Tongue (tissue), 2 donors: ENCODE data around the gene L1CAM. TPM values are rescaled to one million over a fixed set of nuclear protein-coding genes. Genes with fewer than 3 reads are reported as not detected.

ENCODE experiments used
- DNase-seq: peaks from one replicate; pipeline ENCODE4 v3.0.0-alpha.2; 2015
- total RNA-seq: library from RNA; depleted of rRNA; stranded (reverse); fragments of >200 nt; gene quantifications from one replicate; pipeline ENCODE4 v1.2.3, GENCODE V29; 2014

L1CAM gene
- total RNA-seq, 1 donor from 2014 or later: 17.5 TPM

DNA sequence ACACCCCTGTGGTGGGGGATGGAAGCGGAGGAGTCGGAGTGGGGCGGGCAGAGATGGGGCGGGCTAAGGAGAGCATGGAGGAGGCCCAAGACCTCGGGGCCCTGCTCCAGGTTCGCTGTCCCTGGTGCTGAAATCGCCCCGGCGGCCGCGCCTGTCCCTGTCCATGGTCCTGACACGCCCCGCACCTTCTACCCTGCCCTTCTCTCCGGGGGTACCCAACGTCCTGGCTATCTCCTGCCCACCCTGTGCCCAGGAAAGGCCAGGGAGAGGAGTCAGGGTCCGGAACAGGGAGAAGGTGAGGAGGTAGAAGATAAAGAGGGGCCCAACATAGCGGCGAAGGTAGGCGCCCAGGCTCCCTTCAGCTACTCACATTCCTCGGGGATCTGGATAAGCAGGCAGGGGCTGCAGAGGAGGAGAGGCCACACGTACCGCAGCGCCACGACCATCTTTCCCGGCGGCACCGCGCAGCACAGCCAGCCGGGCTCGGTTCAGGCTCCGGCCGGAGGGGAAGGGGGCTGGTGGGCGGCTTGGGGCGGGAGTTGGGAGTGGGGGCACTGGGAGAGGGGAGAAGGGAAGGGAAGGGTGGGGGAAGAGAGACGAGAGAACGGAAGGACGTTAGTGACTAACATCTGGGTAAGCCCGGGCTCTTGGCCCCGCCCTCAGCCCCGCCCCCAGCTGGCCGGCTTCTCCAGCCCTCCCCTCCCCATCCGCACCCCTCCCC is 10.4 kb downstream of the L1CAM start:
- DNase-seq: peak; percentile 77

DNA sequence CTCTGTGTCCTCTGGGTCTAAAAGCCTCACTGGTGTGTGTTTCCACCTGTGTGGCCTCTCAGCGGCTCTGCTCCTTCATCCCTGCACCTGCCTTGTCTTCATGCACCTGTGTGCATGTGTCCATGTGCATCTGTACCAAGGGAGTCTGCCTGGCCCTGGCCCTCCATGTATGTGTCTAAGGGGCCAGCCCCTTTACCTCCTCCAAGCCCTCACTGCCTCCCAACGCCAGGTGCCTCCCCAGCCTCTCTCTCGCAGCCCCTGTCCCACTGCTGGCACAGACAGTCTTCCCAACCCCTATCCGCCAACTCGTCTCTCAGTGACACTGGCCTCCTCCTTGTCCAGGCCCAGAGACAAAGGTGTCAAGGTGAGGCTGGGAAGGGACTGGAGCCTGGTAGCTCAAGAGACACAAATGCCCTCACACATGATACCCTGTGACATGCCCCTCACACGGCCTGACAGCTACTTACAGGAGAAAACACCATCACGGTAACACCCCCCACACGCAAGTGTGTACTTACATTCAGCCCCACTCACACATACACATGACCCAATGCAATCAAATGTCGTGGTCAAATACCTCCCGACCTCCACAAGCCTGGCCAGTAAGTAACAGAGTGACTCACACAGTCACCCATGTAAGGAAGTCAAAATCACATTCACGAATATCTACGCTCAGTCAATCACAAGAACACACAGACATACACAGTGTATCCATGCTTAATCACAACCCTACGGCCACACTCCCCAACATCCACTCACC is 11.4 kb downstream of the L1CAM start:
- DNase-seq: no peak

DNA sequence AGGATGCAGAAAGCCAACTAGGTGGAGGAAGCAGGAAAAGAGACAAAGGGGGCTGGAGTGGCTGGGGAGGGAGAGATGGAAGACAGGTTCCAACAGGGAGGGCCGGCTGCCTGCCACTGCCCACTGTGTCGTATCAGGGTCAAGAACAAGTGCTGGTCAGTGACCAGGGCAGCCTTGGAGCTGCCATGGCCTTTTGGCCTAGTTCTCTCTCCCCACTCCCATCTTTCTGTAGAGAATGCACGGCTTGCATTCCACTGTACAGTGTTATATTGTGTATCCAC is 11.9 kb downstream of the L1CAM start:
- DNase-seq: no peak

DNA sequence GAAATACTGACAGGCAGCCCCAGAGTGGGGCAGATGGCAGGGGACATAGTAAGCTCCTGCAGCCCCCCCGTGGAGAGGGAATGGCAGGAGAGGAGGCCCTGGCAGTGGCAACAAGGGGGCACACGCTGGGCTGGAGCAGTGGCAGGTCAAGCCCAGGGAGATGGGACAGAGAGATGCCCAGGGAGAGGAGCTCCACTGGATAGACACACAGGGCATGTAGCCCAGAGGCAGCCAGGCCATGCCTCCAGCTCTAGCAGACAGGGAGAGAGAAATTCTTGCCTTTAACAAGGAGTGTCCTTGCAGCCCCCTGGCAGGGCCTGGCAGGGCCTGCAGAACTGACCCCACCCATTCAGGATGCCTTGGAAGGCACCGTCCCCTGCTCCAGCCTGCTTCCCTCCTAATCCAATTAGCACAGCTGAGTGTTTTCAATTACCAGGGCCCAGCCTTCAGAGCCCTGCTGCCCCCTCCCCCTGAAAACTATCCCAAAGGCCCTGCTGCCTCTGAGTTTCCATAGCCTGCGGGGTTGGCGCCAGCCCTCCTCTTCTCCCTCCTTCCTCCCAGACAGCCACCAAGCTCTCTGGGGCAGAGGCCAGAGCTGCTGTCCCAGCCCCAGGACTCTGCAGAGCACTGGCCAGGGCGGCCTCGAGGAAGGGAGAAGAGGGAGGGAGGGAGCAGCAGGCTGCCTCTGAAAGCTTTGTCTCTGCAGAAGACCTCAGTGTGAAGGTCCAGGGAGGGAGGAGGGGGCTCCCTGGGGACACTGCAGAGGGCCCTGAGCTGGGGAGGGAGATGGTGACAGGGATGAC is 12.5 kb downstream of the L1CAM start:
- DNase-seq: peak; percentile 20

DNA sequence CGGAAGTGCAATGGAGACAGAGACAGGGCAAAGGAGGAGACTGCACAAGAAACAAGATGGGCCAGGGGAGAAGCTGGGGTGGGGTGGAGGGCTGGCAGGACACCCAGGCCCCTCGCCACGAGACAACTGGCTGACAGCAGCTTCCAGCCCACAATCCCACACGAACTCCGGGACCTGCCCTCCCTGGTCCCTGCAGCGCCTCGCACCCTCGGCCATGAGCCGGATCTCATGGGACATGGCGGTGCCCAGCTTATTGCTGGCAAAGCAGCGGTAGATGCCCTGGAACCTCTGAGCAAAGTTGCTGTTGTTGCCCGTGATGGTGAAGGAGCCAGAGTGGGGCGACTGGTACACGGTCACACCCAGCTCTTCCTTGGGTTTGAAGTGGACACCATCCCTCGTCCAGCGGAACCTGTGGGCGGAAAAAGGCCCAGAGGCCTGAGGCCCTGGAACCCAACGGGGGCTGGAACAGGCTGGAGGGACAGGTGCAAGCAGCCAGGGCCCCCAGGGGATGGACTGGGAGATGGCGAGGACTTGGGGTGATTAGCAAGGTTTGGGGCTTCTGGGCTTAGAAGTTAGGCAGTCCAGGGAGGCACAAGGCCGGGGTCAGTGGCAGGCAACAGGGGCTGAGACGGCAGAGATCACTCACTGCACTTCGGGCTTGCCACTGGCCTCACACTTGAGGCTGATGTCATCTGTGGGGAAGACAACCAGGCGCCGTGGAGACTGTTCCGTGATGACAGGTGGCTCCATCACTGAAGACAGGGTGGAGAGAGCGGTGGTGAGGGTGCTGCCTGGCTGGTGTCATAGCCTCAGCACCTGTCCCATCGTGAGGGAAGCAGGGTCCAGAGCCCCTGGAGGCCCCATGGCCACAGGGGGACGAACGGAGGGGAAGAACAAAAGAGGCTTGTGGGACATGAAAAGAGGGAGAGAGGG is 13.8 kb downstream of the L1CAM start:
- DNase-seq: no peak

DNA sequence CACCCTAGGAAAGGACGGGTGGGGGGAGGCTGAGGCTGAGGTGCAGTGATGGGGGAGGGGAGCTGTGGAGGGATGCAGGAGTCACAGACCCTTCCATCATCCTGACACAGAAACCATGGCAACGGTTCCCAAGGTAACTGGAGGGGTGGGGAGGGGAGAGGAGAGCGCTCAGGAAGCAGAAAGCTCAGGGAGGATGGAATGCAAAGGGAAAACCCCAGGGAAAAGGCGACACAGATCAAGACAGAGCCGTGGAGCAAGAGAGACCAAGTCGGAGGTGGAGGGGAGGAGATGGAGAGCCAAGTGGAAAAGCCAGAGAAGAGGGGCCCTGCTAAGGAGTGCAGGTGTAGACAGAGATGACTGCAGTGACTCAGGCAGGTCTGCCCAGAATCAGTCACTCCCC is 14.5 kb downstream of the L1CAM start:
- no peak for DNase-seq

DNA sequence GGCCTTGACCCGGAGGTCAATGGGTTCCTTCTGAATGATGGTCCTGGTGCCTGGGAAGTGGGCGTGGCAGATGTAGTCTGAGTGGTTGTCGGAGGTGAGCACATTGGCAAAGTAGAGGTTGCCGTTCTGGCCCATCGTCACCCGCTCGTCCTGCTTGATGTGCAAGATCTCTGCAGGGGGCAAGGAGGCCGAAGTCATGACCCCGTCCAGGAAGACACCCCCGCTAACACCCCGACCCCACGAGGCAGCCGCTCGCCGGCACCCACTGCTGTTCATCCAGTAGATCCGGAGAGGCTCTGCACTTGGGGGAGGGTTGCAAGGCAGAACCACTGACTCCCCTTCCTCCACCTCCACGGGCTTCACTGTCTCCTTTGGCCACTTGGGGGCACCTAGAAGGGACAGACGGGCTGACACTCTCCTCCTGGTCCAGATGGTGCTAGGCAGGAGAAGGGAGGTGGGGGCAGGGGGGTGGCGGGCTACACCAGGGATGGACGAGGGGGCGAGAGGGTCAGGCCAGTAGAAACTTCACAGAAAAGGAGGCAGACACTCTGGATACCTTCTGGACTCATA is 15.1 kb downstream of the L1CAM start:
- no peak for DNase-seq

DNA sequence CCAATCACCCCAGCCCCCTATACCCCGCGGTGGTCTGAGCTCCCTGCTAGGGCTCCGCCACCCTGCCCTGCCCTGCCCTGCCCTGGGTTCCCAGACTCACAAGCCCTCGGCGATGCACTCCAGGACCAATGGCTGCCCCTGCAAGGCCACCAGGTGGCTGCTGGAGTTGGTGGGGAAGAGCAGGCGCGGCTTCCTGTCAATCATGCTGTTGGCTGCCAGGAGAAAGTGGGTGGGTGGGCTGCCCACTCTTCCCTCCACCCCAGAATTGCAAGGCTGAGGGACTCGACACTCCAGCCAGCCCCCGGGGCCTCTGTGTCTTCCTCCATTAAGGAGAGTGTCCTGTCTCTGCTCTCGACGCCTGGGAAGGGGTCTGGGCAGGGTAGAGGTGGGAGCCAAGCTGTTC is 15.7 kb downstream of the L1CAM start:
- no peak for DNase-seq

DNA sequence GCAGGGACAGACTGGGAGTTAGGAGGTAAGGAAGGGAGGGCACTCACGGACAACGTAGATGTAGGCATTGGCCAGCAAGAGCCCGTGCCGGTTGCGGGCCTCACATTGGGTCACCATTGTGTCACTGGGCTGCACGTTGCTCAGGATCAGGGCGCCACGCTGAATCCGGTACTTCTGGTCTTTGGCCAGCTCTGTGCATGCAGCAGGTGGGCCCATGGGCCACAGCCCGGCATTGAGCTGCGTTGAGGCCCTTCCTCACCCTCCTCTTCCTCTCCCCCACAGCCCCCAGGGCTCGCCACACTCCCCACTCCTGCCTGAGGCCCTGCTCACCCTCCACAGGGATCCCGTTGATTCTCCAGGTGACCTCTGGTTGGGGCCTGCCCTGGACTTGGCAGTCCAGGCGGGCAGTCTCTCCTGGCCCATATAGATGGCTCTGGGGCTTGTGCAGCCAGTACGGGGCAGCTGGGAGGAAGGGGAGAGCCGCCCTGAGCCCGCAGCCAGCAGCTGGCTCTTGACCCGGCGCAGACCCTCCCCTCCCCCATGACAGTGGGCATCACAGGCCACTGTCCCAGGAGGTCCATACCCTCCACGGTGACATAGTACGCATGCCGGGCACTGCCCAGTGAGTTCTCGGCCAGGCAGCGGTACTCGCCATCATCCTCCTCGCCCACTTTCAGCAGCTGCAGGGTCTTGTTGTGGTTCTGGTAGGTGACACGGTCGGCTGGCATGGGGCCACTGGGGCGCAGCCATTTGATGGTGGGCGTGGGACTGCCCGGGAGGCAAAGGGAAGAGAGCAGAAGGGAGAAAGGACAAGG is 16.3 kb downstream of the L1CAM start:
- no peak for DNase-seq

DNA sequence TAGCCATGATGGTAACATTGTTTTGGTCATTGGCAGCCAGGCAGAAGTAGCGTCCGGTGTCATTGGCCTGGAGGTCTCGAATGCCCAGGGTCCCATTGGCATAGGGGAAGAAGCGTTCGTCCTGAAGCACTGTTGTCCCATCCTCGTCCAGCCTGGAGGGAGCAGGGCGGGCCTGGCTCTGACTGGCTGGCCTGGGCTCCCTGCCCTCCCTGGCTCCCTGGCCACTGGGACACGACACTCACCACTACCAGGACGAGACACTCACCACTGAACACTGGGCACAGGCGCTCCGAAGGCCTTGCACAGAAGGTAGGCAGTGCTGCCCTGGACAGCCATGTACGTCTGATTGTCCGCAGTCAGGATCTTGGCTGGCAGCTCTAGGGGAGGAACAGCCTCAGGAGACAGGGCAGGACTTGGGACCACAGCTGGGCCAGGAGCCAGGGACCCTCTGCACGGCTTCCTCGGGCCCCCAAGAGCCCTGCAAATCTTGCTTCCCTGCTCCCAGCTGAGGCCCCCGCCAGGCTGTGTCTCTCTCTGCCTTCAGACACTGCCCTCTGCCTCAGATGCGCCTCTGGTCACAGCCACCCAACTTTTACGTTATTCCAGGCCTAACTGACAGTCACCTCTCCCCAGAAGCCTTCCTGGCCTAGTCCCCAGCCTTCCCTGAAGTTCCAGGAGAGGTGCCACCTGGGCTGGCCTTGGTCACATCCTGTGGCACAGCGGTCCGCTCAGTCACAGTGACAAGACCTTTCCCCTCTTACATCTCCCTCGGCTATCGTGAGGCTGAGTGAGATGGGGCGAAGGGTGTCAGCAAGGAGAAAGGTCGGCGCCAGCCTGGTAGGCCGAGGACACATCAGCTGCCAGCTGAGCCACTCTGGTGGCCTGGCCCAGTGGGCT is 17.1 kb downstream of the L1CAM start:
- DNase-seq: no peak

DNA sequence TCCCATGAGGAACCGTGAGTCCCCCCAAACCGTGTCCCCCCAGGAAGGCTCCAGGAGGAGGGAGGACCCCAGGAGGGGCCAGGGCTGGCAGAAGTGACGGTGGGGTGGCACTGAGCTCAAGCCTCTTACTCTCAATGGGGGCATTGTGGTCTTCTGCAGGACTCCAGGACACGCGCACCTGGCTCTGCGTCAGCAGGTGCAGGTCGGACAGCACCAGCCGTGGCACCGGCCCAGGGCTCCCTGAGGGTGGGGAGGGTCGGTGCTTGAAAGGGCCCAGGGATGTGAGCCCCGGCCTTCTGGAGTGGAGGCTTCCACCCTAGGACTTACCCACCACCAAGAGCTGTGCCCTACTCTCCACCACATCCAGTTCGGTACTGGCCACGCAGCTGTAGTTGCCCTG is 18.3 kb downstream of the L1CAM start:
- DNase-seq: no peak

DNA sequence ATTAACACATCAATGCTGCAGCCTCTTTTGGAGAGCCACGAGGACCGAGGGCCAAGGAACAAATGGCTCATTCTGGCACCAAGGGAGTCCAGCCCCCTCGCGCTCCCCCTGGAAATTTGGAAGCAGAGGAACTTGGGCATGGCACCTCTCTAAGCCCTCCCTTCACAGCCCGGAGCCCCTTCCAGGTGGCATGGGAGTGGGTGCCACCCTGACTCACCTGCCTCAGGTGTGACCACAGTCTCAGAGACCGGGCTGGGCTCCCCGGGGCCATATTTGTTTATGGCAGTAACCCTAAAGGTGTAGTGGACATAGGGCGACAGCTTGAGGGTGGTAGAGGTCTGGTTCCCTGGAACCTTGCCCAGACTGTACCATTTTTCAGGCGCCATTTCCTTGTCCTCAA is 18.8 kb downstream of the L1CAM start:
- no peak for DNase-seq

DNA sequence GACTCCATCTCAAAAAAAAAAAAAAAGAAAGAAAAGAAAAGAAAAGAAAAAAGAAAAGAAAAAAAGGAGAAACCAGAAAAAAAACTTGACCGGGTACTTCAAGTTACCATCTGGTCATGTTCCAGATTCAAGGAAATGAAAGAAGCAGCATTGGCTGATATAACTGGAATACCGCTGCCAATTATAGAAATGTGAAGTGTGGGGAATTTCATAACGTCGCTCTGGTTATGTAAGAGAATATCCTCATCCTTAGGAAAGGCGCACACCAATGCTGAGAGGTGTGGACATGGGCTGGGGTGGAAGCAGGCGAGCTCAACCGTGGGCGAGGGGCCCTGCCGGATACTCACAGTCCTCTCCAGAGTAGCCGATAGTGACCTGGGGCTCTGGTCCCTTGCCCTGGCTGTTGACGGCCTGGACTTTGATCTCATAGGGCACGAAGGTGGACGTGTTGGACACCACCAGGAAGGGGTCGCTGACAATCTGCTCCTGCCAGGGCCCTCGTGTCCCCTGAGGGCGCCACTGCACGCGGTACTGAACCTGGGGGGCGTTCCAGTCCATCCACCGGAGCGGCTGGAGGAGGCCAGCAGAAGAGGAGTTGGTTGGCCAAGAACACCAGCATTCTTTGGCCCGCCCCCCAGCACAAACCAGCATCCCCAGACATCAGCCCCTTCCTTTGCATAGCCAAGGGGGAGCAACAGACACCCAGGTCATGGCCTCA is 19.5 kb downstream of the L1CAM start:
- no peak for DNase-seq

DNA sequence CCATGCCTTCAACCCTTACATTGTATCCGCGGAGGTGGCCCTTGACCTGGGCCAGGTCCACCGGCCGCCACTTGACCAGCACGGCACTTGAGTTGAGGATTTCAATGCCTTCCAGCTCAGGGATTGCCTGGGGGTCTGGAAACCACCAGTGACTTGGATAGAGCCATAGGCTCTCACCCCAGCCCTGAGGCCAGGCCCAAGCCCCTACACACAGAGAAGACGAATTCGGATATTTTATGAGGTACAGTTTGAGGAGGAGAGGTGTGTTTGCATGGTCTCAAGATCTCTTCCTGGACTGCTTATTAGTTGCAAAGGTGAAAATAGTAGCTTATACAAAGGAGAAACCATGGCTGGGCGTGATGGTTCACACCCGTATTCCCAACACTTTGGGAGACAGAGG is 20.3 kb downstream of the L1CAM start:
- no peak for DNase-seq

DNA sequence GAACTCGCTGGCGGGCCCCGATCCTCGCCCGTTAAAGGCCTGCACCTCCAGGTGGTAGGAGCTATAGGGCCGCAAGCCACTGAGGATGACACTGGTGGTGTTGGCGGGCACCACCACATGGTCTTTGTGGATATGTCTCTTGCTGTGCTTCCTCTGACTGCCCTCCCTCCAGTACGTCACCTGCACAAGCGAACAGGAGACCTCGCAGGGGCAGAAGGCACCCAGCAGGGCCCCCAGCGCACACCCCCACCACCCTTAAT is 20.7 kb downstream of the L1CAM start:
- no peak for DNase-seq

DNA sequence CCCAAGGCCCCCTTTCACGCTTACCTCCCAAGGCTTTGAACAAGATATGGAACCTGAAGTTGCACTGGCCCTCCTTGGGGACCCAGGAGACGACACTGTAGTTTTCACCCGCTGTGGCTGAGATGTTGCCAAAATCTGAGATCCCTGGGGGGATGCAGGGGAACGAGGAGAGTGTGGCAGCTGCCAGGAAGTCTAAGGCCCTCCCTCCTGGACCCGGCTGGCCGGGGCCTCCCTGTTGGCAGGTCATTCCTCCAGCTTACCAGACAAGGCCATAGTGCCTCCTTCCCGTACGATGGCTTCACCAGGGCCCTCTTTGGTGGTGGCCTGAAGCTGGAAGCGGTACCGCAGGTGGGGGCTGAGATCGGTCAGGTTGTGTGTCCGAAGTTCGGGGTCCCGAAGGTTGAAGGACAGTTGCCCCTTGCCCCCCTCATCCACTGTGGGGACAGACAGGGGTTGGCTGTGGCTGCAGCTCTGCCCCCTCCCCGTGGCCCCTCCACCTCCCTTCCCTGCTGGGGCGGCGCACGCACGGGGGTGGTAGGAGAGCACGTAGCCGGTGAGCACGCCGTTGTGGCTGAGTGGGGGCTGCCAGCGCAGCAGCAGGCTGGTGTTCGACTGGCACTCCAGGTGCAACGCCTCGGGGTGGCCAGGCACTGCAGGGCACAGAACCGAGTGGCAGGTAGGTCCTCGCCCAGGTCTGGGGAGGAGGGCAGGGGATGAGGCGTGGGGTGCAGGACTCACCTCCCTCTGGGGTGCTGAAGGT is 21.2 kb downstream of the L1CAM start:
- DNase-seq: no peak

DNA sequence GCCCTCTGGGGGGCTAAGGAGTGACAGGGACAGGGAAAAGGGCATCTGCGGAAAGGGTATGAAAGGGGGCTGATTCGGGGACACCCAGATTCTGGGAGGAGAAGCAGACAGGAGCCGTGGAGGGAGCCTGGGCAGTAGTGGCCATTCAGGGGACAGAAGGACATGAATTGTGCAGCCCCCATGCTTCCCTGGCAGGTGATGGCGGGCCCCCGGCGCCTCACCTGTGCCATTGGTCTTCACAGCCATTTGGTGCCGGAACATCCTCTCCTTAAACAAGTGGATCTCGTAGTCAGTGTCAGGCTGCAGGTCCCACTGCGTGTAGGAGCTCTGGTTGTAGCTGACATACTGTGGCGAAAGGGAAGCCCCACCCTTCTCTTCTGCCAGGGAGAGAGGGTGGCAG is 21.9 kb downstream of the L1CAM start:
- DNase-seq: no peak

DNA sequence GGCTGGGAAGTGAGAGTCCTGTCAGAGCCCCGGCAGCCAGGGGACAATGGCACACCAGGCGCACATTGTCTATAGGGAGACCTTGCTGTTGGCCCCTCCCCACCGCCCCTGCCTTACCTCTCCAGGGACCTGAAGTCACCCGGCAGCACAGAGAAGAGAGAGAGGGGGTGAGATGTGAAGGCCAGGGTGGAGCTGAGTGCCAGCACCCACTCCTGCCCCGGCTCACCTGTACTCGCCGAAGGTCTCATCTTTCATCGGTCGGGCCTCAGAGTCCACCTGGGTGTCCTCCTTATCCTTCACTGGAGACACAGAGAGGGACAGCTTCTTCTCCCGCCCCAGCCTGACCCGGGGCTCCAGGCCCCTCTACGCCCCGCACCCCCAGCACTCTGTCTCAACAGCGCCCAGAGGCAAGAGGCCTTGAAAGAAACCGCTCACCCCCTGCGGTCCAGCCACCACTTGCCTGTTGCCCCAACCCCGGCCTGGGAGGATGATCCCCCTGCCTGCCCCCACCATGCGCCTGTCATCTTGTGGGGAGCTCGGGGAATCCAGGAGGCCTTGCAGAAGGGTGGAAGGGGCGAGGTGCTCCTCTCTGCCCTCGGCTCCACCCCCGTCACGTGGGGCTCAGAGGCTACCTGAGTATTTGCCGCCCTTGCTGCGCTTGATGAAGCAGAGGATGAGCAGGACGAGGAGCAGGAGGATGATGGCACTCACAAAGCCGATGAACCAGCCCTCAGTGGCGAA is 22.6 kb downstream of the L1CAM start:
- DNase-seq: no peak
